Suppressor macrophage treated with lipopolysaccharide for 1 hour (primary cell): Measurements from ENCODE around the gene RAB11FIP4.
A peak's percentile ranks its signal among the peaks of the same experiment; 100 is the strongest.

ENCODE experiments used
- DNase-seq, 3 donors: peaks; one replicate each; pipeline ENCODE4 v3.0.0-alpha.2; 2020 to 2022

Gene RAB11FIP4

DNA sequence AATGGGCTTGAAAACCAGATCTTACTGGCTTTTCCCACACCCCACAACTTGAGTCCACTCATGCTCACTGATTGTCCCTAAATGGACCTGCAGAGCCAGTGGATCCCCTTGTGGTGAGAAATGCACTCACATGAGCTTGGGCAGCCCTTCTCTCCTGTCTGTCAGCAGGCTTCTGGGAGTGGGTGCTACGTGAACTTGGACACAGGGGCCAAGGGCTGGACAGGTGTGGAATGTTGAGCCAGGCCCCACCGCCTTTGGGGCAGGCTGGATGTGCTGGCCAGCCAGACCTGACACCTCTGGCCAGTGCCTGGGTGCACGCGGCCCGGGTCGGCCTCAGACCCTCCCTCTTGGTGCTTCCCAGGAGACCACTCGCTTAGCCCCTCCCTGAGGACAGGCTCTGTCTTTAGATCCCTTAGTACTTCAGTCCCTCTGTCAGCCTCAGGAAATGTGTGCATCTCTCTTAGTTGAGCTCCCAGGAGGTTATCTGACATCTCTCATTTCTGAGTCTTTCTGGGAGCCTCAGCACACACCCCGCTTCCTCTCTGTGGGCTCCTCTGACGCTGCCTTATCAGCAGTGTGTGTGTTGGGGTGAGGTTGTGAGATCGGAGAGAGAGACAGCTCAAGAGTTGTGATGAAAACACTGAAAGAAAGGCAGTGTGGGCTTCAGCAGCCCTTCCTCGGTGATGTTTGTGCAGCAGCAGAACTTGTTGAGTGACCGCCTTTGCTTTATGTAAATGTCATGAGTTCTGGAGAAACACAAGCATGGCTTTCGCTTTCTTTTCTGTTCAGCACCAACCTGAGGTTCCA, 117.0 kb downstream of the RAB11FIP4 start:
- DNase-seq, result peak; percentile 54 to 68 (median 58)

DNA sequence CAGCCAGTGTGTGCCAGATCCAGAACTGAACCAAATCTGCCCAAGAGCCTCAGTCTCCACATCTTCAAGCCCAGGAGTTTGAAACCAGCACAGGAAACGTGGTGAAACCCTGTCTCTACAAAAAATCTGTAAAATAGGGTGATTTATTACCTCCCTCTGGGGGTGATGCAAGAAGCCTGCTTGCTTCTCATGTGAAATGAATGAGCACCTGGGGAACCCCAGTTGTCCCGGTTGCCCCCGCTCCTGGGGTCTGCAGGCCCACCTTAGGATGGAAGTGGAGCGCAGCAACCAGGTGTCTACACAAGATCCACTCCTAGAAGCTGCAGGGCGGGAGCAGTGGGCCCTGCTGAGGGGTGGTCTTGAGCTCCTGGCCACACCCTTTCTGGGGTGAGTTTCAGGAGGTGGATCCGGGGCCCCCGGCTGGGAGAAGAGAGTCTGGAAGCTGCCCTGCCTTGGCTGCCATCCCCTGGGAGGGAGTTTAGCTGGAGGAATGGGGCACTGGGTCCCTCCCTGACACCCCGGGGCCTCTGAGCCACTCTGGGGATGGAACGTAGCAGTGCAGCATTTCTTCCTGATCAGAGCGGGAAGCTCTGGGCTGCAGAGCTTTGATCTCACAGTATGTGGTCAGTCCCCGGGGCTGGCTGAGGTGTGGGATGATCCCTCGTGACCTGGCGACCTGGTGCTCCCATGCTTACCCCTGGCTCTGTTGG, 117.8 kb downstream of the RAB11FIP4 start:
- no peak for DNase-seq

DNA sequence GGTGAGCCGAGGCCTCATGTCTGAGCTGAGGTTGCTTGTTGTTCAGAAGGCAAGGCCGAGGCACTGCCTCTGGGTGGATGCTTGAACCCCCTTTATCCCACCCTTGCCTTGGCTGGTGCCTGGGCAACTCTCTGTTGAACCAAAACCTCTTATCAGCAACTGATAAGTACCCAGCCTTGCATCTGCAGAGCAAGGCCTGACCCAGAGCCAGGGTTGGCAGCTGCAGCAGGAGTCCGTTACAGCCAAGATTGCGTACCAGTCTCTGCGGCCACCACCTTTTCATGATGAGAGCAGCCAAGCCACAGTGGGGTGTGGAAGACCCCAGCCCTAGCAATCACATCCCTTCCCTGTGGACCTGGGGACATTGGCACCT, 118.3 kb downstream of the RAB11FIP4 start:
- DNase-seq, result no peak

DNA sequence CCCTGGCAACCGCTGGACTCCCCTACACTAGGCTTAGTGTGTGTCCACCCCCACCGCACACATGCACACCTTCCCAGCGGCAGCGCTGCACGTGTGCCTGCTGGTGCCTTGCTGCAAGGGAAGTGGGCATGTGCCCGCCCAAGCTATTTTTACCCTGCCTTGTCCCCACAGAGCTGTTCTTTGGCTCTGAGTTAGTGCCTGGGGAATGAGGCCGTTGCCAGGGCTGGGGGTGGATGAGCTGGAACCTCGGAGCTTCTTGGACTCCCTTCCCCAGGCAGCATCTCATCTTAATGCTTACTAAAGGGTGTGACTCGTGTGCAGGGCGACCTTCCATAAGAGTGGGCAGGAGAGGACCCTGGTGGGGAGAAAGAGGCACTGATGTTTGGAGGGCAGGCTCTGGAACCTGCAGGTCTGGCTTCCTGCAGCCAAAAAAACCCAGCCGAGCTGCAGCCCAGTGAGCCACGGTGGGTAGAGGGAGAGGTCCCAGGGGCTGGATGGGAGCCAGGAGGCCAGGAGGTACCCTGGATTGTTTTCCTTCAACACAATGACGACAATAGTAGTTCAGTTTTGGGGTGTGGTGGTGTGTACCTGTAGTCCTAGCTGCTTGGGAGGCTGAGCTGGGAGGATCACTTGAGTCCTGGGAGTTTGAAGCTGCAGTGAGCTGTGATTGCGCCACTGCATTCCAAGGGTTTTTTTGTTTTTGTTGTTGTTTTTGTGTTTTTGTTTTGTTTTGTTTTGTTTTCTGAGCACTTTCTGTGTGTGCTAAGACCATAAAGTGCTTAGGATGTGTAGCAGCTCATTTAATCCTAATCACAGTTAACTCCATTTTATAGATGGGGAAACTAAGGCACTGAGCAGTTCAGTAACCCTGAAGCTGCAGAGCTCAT, 119.1 kb downstream of the RAB11FIP4 start:
- DNase-seq, result no peak

DNA sequence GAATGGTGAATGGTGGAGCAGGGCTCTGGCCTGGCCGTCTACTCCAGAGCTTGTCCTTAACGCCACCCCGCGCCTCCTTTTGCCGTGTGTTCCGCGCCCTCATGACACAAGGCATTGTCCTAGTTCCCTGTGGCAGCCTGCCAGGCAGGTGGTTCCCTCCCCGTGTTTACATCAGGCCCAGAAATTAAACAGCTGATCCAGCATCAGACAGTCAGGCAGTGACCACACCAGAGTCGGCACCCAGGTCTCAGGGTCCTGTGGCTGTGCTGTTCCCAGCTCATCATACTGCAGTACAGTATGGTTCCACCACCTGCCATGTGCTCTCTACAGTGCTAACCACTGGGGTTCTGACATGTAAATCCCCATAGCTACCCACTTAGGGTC, 119.7 kb downstream of the RAB11FIP4 start:
- no peak for DNase-seq

DNA sequence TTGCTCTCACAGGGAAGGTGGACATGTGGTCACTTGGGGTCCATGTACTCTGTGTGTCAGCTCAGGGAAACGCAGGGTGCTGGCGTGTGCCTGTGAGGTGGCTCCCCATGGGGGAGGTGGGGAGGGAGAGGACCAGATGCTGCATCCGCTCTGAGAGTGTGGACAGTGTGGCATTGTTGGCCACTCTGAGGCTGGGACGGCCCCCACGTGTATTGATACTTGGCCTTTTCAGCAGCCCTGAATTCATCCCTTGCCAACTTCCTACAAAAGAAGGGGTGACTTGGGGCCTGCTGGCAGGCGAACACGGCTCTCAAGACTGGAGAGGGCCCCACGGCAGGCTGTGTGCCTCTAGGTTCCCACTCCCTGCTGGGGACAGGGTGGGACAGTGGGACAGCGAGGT, 120.1 kb downstream of the RAB11FIP4 start:
- DNase-seq, result no peak

DNA sequence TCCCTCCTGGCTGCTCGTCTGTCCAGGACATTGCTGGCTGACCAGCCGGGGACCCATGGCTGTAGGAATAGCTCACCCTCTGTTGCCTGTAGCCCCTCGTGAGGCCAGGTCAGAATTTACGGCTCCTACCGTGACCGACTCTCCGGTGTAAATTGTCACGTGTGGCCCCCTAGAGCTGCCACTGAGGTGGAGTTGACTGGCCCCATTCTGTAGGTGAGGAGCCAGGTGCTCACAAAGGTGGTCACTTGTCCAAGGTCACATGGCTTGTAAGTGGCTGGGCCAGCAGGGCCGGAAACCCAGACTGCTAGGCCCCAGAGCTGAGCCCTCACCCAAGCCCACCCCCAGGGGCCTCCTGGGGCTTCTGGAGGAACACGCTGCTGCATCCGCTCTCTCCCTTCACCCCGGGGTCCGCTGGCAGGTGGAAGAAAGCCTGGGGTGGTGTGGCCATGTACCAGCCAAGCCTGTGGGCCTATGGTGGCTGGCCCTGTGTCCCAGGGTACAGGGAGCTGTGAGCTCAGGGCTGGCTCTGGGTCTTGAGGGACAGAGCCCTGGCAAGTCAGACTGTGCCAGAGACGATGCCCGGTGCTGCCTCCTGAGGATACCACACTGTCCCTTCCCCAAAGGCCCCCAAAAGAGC, 120.7 kb downstream of the RAB11FIP4 start:
- DNase-seq, result no peak

DNA sequence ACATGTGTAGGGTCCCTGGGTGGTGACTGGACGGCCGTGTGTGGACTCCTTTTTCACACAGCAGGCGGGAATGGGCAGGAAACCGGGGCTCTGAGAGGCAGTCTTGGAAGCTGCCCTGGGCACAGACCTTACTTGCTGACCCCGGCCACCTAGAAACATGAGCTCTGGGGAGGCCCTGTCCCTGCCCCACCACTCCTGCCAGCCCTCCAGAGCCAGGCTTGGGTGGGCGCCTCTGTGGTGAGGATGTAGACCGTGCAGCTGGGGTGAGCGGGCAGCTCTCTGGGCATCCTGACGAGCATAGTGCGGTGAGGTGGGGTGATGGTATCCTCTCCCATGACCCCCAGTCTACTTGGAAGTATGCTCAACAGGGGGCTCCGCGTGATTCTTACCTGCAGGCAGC, 121.3 kb downstream of the RAB11FIP4 start:
- DNase-seq, result no peak

DNA sequence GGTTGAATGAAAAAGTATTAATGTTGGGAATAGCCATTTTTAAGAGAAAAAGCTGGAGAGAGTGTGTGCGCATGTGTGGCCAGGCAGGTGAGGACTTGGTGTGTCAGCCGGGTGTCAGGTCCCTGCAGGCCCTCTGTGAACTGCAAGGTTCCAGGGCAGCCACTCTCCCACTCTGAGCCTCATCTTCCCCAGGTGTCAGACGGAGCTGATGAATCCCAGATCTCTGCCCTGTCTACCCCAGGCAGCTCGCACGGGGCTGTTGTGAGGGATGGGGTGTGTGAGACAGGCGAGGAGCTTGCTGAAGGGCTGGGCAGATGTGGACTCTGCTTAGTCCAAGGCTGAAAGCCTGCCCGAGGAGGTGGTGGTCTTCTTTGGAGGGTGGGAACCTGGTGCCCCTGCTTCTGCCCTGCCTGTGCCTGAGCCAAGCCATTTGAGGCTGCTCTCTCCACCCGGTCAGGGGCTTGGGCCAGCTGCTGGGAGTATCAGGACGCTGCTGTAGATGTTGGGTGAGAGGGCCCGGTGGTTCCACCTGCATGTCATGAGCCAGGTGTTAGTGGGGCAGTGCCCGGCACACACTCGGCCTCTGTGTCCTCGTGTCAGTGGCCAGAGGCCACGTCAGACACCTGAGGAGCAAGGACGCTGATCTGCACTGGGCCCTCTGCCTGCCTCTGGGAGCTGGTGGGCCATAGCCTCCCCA, 122.4 kb downstream of the RAB11FIP4 start:
- no peak for DNase-seq

DNA sequence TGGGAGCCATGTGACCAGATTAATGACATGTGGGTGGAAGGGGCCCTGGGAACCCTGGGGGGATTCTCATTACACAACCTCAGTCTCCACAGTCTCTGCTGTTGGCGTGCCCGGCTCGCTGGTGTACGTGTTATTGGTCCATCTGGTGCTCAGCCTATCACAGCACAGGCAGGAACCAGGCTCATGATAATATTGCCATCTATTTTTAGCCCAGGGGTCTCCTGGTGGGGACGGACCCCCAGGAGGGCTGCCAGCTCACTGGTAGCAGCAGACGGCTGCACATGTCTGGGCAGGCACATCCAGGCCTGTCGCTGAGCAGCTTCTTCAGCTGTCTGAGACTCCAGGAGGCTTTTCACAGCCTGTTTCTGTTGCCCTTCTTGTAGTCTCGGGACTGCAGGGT, 123.8 kb downstream of the RAB11FIP4 start:
- no peak for DNase-seq

DNA sequence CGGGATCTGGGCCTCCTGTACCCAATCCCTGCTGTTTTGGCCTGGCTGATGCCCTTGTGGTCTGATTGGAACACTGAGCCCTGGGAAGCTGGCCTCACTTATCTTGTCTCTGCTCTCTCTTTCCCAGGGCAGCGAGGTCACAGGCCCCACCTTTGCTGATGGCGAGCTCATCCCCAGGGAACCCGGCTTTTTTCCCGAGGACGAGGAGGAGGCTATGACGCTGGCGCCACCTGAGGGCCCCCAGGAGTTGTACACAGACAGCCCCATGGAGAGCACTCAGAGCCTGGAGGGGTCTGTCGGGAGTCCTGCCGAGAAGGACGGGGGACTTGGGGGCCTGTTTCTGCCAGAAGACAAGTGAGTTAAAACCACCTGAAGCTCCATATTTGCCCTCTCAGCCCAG, 126.0 kb downstream of the RAB11FIP4 start:
- DNase-seq, result peak in 2 of 3 donors; percentile 33 to 49

DNA sequence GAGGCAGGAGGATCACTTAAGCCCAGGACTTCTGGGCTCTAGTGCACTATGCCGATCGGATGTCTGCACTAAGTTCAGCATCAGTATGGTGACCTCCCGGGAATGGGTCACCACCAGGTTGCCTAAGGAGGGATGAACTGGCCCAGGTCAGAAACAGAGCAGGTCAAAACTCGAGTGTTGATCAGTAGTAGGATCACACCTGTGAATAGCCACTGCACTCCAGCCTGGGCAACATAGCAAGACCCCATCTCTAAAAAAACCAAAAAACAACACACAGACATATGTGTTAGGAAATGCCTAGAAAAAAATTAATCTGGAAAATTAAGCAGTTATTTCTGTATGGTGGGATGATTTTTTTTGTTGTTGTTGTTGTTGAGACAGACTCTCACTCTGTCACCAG, 127.0 kb downstream of the RAB11FIP4 start:
- DNase-seq, result no peak

DNA sequence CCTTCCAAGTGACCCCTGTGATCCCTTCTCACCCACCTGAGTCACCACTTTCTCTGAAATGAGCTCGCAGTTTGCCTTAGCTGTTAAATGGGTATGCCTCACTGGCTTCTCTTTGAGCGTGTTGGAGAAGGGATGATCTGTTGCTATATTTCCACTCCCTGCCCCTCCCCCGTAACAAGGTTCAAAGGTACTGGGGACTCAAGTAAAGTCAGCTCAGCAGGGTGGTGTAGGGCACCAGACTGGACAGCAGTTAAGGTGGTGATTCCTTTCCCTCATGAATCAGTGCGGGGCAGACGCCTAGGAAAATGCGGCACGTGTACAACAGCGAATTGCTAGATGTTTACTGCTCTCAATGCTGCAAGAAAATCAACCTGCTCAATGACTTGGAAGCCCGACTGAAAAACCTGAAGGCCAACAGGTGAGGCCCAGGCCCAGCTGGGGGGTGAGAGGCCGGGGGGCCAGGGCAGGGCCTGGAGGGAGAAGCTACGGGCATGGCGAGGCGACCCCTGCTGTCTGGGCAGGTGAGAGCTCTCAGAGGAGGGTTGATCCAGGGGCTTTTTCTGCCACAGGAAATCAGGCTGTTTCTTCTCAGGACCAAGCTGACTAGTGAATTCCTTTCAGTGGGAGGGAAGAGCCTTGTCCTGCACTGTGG, 130.3 kb downstream of the RAB11FIP4 start:
- DNase-seq, result no peak

DNA sequence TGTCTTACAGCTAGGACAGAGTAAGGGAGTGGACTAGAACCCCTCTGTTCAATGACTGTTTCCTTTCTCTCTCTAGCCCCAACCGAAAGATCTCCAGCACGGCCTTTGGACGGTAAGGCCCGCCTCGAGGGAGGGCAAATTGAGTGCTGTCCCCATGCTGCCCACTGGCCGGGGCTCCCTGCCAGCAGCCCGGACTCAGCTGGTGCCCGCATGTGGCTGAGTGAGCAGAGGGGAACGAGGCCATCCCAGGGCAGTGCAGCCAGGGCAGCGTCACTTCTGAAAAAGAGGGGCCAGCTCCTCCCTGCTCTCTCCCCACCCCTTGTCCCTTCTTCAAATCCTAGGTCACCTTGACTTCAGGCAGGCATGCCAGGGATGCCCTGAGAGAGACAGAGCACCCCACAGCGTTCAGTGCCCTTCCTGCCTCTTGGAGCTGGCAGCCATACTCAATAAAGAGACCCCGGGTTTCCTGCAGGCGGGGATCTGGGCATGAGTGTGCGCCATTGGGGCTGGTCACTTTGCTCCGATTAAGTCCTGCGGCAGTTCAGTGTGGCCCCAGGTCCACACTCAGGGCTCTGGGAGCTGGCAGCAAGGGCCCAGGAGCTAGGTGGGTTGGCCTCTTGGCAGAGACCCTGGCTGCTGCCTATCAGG, 130.9 kb downstream of the RAB11FIP4 start:
- no peak for DNase-seq

DNA sequence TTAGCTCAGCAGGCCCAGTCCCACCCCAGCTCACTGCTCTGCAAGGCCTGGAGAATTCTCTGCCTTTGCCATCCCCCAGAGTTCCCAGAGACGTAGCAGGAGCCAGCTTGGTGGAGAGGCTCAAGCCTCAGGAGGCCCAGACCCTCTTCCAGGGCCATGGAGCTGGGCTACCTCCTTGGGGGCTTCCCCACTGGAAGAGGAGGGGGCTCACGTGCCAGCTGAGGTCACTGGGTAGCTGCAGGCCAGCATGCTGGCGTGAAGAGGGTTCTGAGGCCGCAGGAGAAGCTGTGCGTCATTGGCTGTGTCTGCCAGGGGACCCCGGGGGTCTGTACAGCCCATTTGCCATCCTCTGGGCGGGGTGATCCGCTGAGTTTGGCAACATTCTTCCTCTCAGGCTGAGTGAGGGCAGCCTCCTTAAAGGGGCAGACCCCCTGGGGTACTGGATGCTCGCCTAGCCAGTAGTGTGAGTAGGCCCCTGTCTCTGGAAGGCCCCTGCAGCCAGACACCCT, 131.6 kb downstream of the RAB11FIP4 start:
- DNase-seq, result no peak

DNA sequence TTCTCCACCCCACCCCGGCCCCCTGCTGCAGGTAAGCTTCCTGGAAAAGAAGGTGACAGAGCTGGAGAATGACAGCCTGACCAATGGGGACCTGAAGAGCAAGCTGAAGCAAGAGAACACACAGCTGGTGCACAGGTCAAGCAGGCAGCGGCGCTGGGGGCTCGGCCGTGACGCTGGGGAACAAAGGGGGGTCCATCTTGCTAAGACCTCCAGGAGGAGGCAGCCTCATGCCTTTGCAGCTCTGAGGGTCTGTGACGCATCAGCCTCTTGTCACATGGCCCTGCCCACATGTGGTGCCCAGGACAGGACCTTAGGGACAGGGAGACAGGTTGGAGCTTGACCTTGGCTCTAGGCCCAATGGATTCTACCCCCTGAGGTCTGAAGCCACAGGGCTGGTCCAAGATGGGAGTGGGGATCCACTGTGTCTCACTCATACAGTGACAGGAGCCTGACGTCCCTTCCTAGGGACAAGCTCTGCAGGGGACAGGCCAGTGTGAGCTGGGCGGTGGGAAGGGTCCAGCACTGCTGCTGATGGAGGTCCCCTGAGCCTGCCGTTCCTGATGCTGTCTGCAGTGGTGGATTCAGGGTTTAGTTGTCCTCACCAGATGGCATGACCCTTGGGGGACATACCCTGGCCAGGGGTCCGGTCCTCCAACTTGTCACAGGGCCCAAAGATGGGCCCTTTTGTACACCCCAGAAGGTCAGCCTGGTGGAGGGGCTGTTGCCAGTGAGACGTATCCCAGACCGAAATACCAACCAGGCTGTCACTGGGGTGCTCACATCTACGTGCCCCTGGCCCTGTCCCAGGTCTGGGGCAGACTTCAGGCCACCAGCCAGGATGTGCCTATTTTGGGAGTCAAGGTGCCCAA, 132.6 kb downstream of the RAB11FIP4 start:
- no peak for DNase-seq

DNA sequence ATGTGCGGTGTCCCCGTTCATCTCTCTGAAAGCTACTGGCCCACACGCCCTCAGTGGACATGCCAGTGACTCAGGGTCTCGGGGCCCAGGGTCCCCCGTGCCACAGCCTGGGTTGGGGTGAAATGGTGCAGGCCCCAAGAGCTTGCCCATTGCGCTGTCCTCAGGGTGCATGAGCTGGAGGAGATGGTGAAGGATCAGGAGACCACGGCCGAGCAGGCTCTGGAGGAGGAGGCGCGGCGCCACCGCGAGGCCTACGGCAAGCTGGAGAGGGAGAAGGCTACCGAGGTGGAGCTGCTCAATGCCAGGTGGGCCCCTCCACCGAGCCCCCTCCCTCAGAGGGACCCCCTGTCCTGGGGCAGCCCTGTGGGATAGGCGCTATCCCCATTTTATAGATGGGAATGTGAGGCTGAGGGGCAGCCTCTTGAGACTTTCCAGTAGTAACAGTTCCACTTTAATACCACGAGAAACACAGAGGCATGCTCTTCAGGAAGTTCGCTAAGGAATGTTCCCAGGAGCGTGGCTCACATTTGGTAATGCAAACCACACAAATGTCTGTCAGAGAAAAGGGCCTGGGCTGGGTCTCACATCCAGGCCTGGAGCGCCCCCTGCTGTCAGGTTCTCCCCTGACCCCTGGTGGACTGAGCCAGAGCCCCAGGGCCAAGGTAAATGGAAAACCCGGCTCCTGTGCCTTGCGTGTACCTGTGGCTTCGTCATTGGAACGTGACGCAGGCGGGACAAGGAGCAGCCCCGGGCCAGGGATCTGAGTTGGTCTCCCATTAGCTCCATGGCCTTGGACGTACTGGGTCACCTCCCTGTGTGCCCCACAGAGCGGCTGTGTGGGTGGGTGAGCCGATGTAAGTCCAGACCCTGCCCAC, 133.7 kb downstream of the RAB11FIP4 start:
- peak; percentile 85 to 95 (median 92) for DNase-seq

DNA sequence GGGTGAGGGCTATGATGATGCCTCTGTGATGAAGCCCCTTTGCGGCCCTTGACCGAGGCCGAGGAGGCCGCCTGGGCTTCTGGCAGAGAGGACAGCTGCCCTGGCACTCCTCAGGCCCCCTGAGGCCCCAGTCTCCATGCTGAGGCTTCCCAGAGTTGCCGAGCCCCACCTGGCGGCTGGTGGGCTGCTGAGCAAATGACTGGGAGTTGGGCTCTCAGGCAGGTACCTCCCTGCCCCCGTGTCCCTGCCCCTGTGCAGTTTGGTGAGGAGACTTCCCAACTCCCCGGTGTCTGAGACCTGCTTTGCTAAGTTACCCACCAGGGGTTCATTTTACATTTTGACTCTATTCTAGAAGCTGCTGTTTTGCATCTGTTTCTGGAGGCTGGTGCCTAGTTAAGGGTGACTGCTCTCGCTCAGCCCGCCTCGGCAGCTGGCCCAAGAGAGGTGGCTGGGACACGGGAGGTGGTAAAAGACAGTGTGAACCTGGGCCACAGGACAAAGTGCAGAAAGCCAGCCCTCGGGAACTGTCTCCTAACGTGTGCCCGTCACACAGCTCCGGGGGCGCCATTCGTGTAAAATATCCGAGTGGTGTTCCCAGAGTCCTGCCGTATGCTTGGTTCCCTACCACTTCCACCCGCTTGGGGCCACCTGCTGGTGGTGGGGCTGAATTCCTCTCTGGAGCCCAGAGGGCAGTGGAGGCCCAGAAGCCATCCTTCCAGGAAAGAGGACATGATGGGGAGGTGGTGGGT, 134.5 kb downstream of the RAB11FIP4 start:
- DNase-seq, result peak; percentile 17 to 47 (median 29)
